ENCODE data around the gene BRMS1. TPM values are rescaled to one million over a fixed set of nuclear protein-coding genes. Genes with fewer than 3 reads are reported as not detected.

Gene BRMS1
- total and polyA plus RNA-seq, 2 experiments from 2014 or later = 59.1 to 61.7 TPM

GRCh38 chr11:66336234-66337102, 8.4 kb downstream of the BRMS1 start, which contains the start of gene RIN1:
RIN1 (minus strand) TSS chr11:66336434; CDS start chr11:66336402, 32 bp downstream.
- no peaks in the 10 kb centered on the region for H3K9me3 Mint-ChIP-seq
- H3K4me3 Mint-ChIP-seq = peak within 1 kb of the TSS; percentile 83
- Histone ChIP-seq H4K20me1 (replicated peaks; ENCODE audit: insufficient read depth) (no peaks in the 10 kb centered on the region; the same call in 1 of the 2 replicates), H3K4me1 (ENCODE audit: insufficient read depth) (peaks cover 16% of the 10 kb centered on the region; the same call in 1 of the 2 replicates), H3K79me2 (replicated peaks; ENCODE audit: insufficient read depth) (no peaks in the 10 kb centered on the region), H3K9me2 (ENCODE audit: insufficient read depth) (no peaks in the 10 kb centered on the region), H3K4me2 (peak within 1 kb of the TSS; percentile 82), H2AFZ (no peak within 1 kb of the TSS), H3K27ac (ENCODE audit: low read depth) (peak within 1 kb of the TSS; percentile 76; the same call in 1 of the 2 replicates), H3K27me3 (ENCODE audit: insufficient read depth) (no peaks in the 10 kb centered on the region), H3F3A (replicated peaks; ENCODE audit: low read depth) (0 out of 2 replicates have a peak, but pooled peaks cover 6% of the 10 kb centered on the region), H3K4me3 (peak within 1 kb of the TSS; percentile 60), H3K36me3 (ENCODE audit: insufficient read depth) (no peaks in the 10 kb centered on the region; the same call in 1 of the 2 replicates)
- H3K27ac Mint-ChIP-seq = peak within 1 kb of the TSS; percentile 56; the same call in 1 of the 2 replicates
- H3K36me3 Mint-ChIP-seq (ENCODE audit: low read depth) = peaks cover 11% of the 10 kb centered on the region
- no peak for TF ChIP-seq JUNB (IDR thresholded peaks at IDR 0.05; ENCODE audit: unreplicated experiment)
- peak; percentile 22; the same call in 1 of the 2 replicates for TF ChIP-seq POLR2AphosphoS5 (IDR thresholded peaks at IDR 0.05; ENCODE audit: low read depth)
- TF ChIP-seq, protein P1, sequence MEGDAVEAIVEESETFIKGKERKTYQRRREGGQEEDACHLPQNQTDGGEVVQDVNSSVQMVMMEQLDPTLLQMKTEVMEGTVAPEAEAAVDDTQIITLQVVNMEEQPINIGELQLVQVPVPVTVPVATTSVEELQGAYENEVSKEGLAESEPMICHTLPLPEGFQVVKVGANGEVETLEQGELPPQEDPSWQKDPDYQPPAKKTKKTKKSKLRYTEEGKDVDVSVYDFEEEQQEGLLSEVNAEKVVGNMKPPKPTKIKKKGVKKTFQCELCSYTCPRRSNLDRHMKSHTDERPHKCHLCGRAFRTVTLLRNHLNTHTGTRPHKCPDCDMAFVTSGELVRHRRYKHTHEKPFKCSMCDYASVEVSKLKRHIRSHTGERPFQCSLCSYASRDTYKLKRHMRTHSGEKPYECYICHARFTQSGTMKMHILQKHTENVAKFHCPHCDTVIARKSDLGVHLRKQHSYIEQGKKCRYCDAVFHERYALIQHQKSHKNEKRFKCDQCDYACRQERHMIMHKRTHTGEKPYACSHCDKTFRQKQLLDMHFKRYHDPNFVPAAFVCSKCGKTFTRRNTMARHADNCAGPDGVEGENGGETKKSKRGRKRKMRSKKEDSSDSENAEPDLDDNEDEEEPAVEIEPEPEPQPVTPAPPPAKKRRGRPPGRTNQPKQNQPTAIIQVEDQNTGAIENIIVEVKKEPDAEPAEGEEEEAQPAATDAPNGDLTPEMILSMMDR (conservative IDR thresholded peaks at IDR 0.05; ENCODE audit: low read depth in 2 of 2) = peak; percentile 62 to 87
- TF ChIP-seq STAT1 (IDR thresholded peaks at IDR 0.05; ENCODE audit: unreplicated experiment) = no peak
- peaks cover 5% of the 10 kb centered on the region for H3K27me3 Mint-ChIP-seq (ENCODE audit: insufficient read depth, low read depth, poor library complexity)
- DNase-seq (ENCODE audit: low spot score) (peak; percentile 88), ATAC-seq (peak; percentile 67)
- peaks cover 18% of the 10 kb centered on the region for H3K4me1 Mint-ChIP-seq

DNA sequence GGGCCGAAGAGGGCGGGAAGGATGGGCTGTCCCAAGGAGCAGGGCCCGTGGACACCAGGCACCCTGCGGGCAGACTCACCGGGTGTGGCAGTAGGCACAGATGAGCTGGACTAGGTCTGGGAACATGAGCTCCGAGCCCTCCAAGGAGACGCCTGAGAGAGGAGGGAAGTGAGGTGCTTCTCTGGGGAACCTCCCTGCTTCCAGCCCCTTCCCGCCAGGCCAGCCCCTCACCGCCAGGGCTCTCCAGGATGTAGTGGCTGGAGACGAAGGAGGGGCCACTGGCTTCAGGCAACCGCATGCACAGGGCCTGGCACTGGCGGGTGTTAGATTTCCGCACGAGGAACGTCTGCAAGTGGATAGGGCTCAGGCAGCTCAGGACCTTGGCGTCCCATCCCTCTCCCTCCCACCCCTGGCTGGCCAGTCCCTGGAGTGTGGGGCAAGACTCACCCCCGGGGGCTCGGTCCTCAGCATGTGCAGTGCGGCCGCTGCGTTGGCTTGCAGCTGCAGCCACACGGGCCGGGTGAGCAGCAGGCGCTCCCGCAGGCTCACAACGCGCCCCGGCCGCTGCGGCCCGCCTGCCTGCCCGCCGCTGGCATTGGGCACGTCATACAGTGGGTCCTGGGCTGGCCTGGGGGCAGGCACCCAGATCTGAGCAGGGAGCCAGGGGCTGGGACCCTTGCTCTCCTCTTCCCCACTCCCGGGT, 9.2 kb downstream of the BRMS1 start:
- Histone ChIP-seq H3K27ac (ENCODE audit: low read depth) (no peak overlapping the region), H3F3A (replicated peaks; ENCODE audit: low read depth) (0 out of 2 replicates have a peak, but pooled peaks cover 6% of the 10 kb centered on the region), H3K27me3 (ENCODE audit: insufficient read depth) (no peaks in the 10 kb centered on the region), H3K36me3 (ENCODE audit: insufficient read depth) (no peaks in the 10 kb centered on the region; the same call in 1 of the 2 replicates), H3K4me1 (ENCODE audit: insufficient read depth) (peaks cover 16% of the 10 kb centered on the region; the same call in 1 of the 2 replicates), H3K4me3 (peak overlapping the region; percentile 60), H3K79me2 (replicated peaks; ENCODE audit: insufficient read depth) (no peaks in the 10 kb centered on the region), H4K20me1 (replicated peaks; ENCODE audit: insufficient read depth) (no peaks in the 10 kb centered on the region; the same call in 1 of the 2 replicates), H3K9me2 (ENCODE audit: insufficient read depth) (no peaks in the 10 kb centered on the region), H3K4me2 (peak overlapping the region; percentile 82), H2AFZ (no peak overlapping the region)
- peaks cover 4% of the 10 kb centered on the region for H3K27me3 Mint-ChIP-seq (ENCODE audit: insufficient read depth, low read depth, poor library complexity)
- DNase-seq (ENCODE audit: low spot score) = peak; percentile 72
- H3K36me3 Mint-ChIP-seq (ENCODE audit: low read depth) = peaks cover 7% of the 10 kb centered on the region
- ATAC-seq = peak; percentile 52
- H3K9me3 Mint-ChIP-seq = no peaks in the 10 kb centered on the region
- H3K4me1 Mint-ChIP-seq = peaks cover 18% of the 10 kb centered on the region
- H3K4me3 Mint-ChIP-seq = peak overlapping the region; percentile 83
- no peak overlapping the region for H3K27ac Mint-ChIP-seq
- TF ChIP-seq CREB1 (CRISPR knock-in tag; IDR thresholded peaks at IDR 0.05; ENCODE audit: low read depth) (no peak), EZH2 (IDR thresholded peaks at IDR 0.05; ENCODE audit: low read depth, unreplicated experiment) (no peak)

All from GM23338 (cell line).